NCI-H2081 (cell line): Measurements from ENCODE around the gene C1orf159.

Experiments used
- DNase-seq, 2 experiments: peaks; one replicate each; lab custom pipeline; 2025; lab: John Stamatoyannopoulos, UW

The C1orf159 gene

GRCh38 chr1:1092149-1092855 lies 23.6 kb downstream of the C1orf159 start:
- no peak for DNase-seq

- DNase-seq, result no peak
Observed at GRCh38 chr1:1091344-1092148, 24.3 kb downstream of the C1orf159 start.

GRCh38 chr1:1090424-1091343 lies 25.2 kb downstream of the C1orf159 start:
- no peak for DNase-seq

GRCh38 chr1:1089731-1090423 lies 26.0 kb downstream of the C1orf159 start:
- DNase-seq, result no peak

DNA sequence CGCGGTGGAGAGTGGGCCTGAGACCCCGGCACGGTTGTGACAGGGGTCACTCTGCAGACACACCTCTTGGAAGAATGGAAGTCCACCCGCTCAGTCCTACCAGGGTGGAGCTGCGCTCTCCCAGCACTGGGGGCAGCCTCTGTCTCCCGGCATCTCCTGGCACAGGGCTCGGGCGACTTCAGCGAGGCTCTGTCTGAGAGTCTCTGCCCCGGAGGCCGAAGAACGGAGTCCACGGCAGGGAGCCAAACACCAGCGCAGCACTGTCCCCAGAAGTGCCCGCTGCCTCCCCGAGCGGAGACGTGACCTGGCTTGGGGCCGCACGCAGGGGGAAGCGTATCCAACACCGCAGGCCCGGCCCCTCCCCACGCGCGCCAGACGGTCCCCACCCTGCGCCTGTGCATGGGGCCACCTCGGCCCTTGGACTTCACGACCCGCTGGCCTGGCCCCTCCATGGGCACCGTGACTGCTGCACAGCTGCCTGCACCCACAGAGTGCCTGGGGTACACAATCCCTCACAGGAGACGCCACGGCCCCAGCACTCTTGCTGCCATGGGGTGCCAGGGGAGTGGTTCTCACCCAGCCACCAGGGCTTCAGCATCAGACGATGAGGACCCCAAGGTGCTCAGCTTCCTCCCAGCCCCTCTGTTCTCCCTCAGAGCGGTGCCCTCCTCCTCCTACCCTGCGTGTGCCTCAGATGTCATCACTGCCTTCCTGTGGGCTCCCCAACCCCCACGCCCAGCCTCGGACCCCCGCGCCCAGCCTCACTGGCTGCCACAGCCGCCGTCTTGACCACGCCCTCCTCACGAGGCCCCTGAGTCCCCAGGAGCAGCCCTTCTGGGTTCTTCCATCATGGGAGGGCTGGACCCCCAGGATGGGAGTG lies 26.8 kb downstream of the C1orf159 start:
- no peak for DNase-seq

DNA sequence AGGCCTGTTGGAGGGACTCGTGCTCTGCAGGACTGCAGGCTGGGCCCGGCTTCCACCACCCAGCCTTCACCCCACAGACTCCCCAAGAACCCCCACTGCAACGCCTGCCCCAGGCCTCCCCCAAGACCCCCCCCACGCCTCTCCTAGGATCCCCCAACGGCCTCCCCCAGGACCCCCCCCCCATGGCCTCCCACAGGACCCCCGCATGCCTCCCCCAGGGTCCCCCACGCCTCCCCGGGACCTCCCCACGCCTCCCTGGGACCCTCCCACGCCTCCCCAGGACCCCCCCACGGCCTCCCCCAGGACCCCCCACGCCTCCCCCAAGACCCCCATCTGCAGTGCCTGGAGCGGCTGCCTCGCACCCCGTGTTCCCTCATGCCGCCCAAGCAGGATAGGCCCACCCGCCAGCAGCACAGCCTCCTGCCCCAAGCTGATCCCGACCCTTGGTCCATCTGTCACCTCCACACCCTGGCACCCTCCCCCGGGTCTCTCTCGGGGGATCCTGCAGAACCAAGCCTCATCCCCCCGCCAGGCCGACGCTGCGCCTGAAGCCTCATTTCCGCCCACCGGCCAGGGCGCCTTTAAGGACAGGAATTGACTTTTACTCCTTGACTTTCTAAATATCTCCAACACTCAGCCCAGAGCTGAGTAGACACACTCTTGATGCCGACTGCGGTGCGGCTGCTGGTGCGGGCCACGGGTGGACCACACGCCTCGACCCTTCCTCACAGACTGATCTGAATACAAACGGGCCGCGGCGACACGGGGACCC lies 27.7 kb downstream of the C1orf159 start:
- no peak for DNase-seq

DNA sequence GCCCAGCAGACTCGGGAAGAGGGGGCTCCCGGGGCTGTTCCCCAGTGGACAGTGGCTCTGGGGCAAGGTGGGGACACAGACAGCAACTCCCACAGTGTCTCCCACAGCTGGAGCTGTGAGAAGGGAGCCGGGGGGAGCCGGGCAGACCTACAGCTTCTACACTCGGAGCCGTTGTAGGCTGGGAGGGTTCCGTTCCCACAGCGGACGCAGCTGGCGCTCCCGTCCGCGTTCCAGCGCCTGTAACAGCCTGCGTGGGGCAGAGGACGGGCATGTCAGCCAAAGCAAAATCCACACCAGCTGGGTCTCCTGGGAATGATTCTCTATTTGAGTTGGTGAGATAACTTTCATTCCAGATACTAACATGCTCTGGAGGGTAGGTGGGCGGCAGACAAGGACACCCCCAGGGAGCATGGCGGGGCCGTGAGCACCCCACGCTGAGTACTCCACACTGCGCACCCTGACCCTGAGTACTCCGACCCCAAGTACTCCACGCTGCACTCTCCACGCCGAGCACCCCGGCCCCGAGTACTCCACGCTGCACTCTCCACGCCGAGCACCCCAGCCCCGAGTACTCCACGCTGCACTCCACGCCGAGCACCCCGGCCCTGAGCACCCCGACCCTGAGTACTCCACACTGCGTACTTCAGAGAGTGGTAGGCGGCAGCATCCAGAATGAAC lies 28.4 kb downstream of the C1orf159 start:
- DNase-seq, result no peak

DNA sequence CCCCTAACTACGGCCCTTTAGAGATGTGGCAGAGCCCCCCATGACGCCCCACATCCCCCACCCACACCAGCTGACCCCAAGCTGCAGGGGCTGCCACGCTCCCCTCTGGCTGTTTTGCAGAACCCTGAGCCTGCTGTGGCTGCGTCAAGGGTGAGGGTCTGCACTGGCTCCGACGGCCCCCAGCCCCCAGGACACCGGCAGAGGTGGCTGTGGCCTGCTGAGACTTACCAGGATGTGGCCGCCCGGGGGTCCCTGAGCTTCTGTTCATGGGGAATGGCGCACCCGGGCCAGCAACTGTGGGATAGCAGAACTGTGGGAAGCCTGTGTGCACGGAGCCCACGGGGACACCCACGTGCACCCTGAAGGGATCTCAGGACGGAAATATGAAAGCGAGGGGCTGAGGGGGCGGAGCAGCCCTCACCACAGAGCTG lies 29.0 kb downstream of the C1orf159 start:
- DNase-seq, result no peak

DNA sequence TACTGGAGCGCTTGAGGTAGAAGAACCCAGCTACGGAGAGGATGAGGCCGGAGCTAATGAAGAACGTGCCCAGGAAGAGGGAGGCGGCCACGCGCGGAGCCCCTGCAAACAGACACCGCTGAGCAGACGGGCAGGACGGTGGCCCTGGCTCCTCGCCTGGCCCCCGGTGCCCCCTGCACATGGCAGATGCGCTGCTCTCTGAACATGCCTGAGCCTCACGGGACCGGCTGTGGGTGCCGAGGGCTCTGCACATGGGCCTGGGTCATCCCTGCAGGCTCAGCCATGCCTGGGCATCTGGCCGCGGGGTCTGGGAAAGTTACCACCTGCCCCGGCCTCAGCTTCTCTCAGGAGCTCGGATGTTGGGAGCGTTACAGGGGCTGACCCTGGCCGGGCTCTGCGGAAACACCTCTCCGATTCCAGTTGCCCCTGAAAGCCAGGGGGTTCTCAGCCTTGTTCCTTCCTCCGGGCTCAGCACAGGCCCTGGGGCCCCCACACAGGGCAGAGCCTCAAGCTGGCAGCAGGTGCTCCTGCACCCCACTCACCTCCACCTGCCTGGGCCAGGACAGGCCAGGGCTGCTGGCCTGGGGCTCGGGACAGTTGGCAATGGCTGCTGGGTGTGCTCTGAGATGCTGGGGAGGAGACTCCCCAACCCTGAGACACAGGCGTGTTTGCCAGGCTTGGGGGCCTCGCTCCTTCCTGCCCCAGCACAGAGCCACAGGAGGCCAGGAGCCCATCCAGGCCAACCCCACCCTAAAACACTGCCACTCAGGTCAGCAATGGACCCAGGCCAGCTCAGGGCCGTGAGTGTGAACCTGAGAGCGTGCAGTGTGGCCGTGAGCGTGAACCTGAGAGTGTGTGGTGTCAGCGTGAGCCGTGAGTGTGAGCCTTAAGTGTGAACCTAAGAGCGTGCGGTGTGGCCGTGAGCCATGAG lies 29.7 kb downstream of the C1orf159 start:
- DNase-seq, result no peak

- no peak for DNase-seq
Observed at GRCh38 chr1:1085171-1085841, 30.6 kb downstream of the C1orf159 start.

- DNase-seq, result no peak
Observed at GRCh38 chr1:1084372-1085170, 31.3 kb downstream of the C1orf159 start.

DNA sequence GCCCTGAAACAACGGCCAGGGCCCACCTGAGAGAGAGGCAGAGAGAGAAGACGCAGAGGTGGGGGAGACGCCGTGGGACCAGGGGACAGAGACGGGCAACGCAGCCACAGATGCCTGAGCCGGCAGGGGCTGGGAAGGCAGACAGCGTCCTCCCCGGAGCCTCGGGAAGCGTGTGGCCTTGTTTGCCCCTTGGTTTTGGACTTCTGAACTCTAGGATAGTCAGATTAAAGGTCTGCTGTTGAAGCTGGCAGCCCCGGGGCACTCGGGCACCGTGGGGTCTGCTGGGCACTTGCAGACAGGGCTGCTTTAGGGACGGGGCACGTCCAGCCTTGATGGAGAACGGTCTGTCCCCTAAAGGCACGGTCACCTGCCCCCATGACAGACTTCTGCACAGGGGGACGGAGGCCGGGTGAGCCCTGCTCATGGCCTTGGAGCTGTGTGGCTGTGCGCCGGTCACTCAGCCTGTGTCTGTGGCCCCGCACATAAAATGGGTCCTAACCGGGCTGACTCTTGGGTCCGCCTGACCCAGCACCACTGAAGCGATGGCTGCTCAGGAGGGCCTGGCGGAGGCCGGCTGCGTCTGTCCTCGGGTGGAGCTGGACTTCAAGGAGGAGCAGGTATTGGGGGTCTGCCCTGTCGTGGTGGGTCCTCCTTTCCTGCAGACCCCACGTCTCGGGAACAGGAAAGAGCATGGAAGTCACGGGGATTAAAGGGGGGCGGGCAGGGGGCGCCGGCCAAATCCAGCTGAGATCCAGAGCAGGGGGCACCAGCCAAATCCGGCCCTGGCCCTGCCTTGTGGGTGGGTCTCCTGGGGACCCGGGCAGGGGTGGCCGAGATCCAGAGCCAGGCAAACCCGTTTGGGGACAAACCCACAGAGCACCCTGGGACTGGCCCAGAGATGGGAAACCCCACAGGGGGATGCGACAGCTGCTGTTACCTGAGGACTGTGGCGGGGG lies 32.2 kb downstream of the C1orf159 start:
- no peak for DNase-seq

GRCh38 chr1:1082776-1083415 lies 33.0 kb downstream of the C1orf159 start:
- no peak for DNase-seq

DNA sequence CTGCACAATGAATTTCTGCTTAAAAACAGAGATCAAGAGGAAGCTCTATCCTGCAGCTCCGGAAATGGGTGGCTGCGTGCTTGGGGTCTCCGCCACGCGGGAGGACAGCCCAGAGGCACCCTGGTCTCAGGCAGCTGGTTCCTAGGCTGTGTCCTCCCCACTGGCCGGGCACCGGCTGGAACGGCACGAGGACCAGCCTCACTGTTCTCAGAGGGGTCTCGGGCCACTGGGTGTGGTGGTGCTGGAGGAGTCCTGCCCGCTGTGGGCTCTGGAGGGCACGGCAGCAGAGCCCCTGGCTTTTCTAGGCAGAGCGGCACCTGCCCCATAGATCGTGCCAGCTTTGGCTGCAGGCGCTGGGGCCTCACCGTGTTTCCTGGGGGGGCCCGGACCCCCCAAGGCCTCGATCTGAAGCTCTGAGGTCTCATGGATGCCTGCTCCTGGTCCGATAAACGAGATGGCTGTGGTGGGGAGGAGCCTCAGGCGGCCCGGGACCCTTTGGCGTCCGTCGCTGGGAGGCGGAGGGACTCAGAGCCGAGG lies 33.6 kb downstream of the C1orf159 start:
- DNase-seq, result no peak
